T-helper 2 cell treated with Interferon-gamma antibody and Interleukin-4, amounts not matched to agents 100 ng/mL and 5 ng/mL, for 36 hours (primary cell): ENCODE measurements around the gene PAQR3. TPM values are rescaled to one million over a fixed set of nuclear protein-coding genes. Genes with fewer than 3 reads are reported as not detected.
"Not testable (repeated sequence)": the region's sequence is repeated elsewhere in the genome, so short reads cannot be mapped to it uniquely, and the experiment has no call there.

Source experiments
- intact Hi-C: fragments of 100-400 bp; cut with micrococcal nuclease; formaldehyde crosslinking; loops from one replicate; pipeline ENCODE4 v1.15.1; 2023
- total RNA-seq: library from RNA; stranded (reverse); gene quantifications from 2 replicates; pipeline ENCODE4 v1.2.3, GENCODE V29; 2022

The PAQR3 gene
- total RNA-seq, 1 donor from 2014 or later: 13.0 TPM

DNA sequence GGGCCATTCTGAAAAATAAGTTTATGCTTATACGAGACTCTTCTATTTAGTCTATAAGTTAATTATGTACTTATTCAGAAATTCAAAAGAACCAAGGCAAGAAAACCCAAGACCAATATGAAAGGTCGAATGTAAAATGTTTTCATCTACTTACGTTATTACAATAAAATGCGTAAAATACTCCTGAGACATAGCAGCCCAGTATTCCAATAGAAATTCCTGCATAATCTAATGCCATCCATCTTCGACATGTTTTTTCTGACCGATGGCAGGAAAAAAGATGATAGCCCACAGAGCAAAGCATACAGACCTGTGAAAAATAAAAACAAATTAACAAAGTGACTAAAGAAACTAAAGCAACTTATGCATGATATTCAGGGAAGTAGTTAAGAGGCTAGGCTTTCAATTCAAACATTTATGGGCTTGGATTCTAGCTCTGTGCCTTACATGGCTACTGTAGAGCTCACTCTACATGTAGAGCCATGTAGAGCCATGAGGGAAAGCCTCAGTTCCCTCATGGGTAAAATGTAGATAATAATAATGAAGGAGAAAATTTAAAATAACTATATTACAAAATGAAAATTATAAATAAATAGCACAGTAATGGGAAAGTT is 9.1 kb downstream of the PAQR3 start:
- intact Hi-C loops: loop anchor here (10.0 kb wide), 1 partner anchor 315 kb away; no protein-coding TSS in a partner anchor

DNA sequence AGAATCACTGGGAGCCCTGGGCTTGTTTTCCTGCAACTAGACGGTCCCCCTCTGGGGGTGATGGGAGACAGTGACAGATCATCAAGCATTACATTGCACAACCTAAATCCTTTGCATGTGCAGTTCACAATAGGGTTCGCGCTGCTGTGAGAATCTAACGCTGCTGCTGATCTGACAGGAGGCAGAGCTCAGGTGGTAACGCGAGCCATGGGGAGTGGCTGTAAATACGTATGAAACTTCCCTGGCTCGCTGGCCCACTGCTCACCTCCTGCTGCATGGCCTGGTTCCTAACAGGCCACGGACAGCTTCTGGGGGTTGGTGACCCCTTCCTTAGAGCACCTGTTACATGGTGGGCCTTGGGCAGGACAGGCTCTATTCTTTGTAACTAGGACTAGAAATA is 10.4 kb downstream of the PAQR3 start:
- intact Hi-C loops: no loop called here

GRCh38 chr4:78926826-78927225 is 12.4 kb downstream of the PAQR3 start:
- intact Hi-C loops: no loop called here

DNA sequence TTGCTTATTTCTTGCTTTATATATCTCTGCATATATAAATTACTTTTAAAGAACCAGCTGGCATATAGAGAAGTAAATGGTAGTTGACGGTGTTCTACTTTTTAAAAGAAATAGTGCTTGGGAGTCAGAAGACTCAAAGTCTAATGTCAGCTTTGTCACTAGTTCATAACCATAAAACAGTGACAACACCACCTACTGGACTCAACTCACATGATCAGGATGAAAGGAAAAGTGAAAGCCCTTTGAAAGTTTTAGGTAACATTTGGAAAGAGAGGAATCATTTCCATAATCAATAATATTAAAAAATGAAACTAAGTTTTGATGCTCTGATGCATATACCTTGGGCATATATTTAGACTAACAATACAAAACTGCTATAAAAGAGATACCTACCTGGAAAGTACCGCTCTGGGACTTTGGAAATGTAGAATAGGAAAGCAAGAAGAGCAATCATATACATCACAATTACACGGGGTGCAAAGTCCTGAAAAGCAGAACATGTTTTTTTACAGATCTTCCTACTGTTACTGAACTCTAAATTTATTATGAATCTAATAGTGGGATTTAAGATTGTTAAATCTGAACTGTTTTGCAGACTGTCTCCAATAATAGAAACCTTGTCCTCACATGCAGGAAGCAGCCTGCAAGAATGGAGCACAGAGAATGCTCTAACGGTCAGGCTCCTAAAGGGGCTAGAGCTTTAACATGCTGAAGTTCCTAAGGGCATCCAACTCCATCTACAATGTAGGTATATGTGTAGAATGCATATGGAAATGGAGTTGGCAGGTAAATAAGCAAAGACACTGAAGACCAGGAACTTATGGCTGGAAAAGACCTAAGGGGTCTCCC is 15.6 kb downstream of the PAQR3 start:
- intact Hi-C loops: no loop called here

GRCh38 chr4:78922207-78922606 is 17.0 kb downstream of the PAQR3 start:
- intact Hi-C loops: no loop called here

DNA sequence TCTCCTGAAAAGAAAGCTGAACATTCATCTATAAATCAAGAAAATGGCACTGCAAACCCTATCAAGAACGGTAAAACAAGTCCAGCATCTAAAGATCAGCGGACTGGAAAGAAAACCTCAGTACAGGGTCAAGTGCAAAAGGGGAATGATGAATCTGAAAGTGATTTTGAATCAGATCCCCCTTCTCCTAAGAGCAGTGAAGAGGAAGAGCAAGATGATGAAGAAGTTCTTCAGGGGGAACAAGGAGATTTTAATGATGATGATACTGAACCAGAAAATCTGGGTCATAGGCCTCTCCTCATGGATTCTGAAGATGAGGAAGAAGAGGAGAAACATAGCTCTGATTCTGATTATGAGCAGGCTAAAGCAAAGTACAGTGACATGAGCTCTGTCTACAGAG is 28.6 kb downstream of the PAQR3 start:
- intact Hi-C loops: no loop called here

DNA sequence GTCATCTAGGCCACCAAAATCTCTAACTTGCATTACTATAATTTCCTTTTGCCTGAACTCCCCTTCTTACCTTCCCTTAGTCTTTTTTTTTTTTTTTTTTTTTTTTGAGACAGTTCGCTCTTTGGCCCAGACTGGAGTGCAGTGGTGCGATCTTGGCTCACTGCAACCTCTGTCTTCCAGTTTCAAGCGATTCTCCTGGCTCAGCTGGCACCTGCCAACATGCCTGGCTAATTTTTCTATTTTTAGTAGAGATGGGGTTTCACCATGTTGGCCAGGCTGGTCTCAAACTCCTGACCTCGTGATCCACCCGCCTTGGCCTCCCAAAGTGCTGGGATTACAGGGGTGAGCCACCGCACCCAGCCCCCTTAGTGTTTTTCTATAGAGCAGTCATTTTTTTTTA is 30.3 kb downstream of the PAQR3 start:
- intact Hi-C loops: not testable (repeated sequence)

DNA sequence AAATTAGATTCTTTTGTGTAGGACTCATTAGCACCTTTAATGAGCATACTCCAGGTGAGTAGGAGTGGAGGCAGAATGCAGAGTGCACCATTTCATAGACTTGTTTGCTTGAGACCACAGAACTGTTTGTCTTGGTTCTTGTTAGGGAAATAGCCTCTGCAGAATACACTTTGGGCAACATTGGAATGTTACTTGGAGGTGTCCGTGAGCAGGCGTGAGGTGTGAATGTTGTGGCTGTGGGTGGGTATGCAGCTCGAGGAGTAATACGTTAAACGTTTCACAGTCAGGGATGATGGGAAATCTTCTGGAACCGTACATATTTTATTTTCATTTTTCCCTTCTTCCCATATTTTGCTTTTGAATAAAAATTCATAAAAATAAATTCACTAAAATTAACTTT is 31.6 kb downstream of the PAQR3 start:
- intact Hi-C loops: no loop called here

DNA sequence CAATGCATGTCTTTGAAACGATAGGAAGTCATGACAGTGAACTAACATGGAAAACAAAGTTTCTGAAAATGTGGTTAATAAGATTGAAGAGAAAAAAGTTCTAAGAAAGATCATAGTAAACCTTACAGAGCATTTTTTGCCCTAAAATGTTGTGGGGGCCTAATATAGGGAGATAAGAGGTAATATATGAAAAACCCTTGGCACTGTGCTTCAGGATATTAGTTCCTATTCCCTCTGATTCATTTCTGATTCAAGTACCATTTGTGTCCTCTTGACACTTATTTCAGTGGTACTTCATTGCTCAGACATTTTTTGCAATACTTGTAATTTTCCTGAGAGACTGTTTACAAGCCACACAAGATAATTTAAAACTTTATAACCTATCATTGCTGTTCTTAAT is 35.1 kb downstream of the PAQR3 start:
- intact Hi-C loops: no loop called here

GRCh38 chr4:78902298-78902697 is 36.9 kb downstream of the PAQR3 start:
- intact Hi-C loops: no loop called here

DNA sequence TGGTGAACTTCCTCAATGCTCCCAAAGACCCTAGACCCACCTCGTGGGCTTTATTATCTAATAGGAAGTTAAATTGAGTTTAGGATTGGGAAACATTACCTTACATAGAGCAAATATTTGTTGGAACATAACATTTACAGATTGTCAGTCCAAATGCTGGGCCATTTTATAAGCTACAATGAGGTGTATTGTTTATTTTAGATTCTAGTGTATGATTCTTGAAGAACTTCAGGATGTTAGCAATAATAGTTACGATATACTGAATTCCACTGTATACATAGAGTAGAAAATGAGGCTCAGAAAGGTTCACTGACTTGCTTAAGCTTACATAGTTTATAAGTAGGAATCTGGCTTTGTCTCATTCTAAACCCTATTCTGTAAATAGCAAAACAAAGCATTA is 37.4 kb downstream of the PAQR3 start:
- intact Hi-C loops: no loop called here

DNA sequence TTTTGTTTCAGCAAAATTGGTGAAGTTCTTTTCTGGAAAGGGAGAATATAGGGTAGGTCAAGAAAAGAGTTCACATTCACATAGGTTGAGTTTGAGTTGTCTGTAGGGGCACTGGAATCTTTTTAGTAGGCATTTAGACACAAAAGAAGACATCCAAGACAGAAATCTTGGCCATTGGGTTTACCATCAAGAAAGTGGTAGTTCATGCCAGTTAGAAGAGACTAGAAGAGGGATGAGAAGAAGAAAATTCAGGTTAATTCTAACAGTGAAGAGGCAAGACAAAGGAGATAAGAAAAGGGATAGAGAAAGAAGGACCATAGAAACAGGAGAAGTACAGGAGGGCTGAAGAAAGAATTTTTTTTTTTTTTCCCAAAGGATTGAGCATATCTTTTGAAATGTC is 39.9 kb downstream of the PAQR3 start:
- intact Hi-C loops: no loop called here

DNA sequence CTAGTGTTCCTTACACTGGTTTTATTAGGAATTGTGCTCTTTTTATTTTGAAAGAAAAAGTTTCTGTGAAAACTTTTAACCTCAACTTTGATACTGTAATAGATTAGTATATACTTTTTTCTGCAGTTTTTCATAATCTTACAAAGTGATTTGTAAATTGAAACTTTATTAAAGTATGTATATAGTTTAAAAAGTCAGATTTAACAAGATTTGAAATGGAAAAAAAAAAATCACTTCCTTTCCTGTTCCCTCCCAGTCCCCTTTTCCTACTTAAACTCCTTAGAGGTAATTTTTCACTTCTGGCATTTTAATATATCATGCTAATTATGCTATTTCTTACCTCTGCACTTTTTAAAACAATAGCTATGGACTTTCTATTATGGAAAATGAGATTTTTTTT is 49.3 kb downstream of the PAQR3 start:
- intact Hi-C loops: no loop called here

GRCh38 chr4:78885598-78885997 is 53.6 kb downstream of the PAQR3 start:
- intact Hi-C loops: no loop called here

- intact Hi-C loops: no loop called here
These were observed 58.3 kb downstream of the PAQR3 start for GRCh38 chr4:78880874-78881492.

- intact Hi-C loops: no loop called here
These were observed 61.2 kb downstream of the PAQR3 start for GRCh38 chr4:78878031-78878430.

DNA sequence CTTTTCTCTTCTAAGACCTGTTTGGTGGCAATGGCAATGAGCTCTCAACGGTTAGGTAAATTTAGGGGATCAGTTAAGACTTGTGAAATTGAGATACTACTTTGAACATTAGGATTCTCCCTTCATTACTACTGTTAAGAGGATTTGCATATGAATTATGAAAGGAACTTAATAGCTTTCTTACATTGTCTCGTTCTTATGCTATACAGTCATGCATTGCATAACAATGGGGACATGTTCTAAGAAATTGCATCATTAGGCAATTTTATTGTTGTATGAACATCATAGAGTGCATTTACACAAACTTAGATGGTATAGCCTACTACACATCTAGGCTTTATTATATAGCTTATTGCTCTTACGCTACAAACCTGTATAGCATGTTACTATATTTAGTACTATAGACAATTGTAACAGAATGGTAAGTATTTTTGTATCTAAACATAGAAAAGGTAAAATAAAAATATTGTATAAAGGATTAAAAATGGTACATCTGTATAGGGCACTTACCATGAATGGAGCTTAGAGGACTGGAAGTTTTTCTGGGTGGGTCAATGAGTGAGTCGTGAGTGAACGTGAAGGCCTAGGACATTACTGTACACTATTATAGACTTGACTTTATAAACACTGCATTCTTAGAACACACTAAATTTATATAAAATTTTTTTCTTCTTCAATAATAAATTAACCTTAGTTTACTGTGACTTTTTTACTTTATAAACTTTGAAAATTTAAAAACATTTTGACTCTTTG is 62.5 kb downstream of the PAQR3 start:
- intact Hi-C loops: no loop called here

- intact Hi-C loops: no loop called here
These were observed 69.2 kb downstream of the PAQR3 start for GRCh38 chr4:78870056-78870455.

DNA sequence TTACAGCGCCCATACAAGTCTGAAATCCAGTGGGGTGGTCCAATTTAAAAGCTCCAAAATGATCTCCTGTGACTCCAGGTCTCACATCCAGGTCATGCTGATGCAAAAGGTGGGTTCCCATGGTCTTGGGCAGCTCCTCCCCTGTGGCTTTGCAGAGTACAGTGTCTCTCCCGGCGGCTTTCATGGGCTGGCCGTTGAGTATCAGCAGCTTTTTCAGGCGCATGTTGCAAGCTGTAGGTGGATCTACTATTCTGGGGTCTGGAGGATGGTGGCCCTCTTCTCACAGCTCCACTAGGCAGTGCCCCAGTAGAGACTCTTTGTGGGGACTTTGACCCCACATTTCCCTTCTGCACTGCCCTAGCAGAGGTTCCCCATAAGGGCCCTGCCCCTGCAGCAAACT is 70.5 kb downstream of the PAQR3 start:
- intact Hi-C loops: loop anchor here (10.0 kb wide), 1 partner anchor 814 kb away; the partner anchor contains the start of gene FRAS1

- intact Hi-C loops: loop anchor here (2.0 to 10.0 kb wide), 2 partner anchors 89 to 811 kb away; partner anchors contain the start of genes BMP2K and FRAS1
These were observed 73.8 kb downstream of the PAQR3 start for GRCh38 chr4:78865451-78865850.

- intact Hi-C loops: loop anchor here (1.0 to 10.0 kb wide), 5 partner anchors 88 to 905 kb away; partner anchors contain the start of genes BMP2K and FRAS1
These were observed 74.7 kb downstream of the PAQR3 start for GRCh38 chr4:78864405-78865024.
